C1 segment of cervical spinal cord (tissue), 14 donors: ENCODE data around the gene GNAQ.
A peak's percentile ranks its signal among the peaks of the same experiment; 100 is the strongest.

Experiments used
- DNase-seq, 14 donors: peaks; one replicate each; lab custom pipeline; 2025; lab: John Stamatoyannopoulos, UW

Gene GNAQ

DNA sequence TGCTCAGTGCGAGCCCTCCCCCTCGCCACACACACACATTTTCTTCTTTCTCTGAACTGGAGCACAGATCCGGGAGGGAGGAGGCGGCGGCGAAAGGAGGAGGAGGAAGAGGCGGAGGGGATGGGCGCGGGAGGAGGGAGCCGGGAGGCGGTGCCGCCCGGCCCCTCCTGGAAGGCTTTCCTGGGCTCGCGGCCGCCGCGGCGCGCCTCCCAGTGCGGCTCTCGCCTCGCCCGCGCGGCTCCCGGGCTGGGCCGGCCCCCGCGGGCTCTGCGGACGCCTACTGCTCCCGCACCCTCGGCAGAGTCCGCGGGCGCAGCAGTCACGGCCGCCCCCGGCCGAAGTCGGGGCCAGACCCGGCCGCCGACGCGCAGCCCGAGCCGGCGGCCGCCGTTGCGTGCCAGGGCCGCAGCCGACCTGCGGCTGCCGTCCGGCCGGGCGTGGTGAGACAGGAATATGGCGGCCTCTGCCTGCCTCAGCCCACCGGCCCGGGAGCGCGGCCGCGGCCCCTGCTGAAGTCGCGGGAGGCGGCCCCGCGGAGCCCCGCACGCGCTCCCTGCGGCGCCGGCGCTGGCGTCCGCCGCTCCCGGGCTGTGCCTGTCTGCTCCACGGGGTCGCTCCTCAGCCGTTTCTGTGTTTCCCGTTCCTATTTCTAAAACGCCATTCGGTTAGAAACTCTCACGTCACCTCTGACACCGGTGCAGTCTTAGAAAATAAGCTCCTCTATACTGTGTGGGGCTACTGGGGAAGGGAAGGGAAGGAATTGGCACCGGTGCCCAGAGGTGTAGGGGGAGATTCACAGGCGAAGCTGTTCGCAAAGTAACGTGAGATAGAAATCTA is 500 bp upstream of the GNAQ start:
- DNase-seq, result peak; percentile 46 to 95 (median 86)

DNA sequence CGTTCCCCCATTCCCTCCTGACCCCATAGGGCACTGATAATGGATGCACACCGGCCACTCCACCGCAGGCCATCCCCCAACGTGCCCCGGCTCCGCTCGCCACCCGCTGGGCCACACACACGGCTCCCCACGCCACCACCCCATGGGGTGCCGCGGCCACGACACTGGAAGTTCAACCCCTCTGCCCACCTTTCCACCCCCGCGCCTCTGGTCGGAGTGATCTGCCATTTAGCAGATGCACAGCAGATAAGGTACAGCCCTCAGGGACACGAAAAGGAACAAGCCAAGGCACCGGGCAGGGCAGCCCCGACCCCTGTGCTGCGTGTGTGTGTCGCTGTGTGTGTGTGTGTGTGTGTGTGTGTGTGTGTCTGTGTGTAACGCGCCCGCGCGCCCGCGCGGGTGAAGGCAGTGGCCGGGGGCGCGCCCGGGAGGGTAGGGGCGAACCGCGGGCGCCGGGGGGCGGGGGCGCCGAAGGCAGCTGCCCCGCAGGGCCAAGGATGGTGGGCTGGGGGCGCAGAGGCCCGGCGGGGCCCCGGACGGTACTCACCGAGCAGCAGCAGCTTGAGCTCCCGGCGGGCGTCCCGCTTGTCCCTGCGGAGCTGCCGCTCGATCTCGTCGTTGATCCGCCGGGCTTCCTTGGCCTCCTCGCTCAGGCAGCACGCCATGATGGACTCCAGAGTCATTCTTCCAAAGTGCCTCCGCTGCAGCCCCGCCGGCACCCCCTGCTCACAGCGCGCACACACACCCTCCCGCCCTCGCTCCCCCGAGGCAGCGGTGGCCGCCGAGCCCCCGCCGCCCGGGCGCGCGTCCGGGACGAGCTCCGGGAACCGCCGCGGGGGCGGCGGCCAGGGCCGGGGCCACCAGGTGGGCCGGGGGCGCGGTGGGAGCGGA is 813 bp downstream of the GNAQ start:
- DNase-seq, result peak in 12 of 14 donors; percentile 49 to 79 (median 66)

DNA sequence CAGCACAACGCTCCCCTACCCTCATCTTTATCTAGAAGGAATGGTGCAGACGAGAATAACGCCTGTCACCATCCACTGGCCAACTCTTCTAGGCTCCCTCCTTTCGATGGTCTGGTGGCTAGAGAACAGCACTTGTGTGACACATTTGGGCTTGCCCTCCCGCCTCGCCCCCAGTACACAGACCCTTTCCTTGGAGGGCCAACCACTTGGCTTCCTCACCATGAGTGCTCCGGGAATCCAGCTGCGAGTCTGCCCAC is 1.4 kb downstream of the GNAQ start:
- DNase-seq, result peak in 7 of 14 donors; percentile 59 to 75 (median 65)

DNA sequence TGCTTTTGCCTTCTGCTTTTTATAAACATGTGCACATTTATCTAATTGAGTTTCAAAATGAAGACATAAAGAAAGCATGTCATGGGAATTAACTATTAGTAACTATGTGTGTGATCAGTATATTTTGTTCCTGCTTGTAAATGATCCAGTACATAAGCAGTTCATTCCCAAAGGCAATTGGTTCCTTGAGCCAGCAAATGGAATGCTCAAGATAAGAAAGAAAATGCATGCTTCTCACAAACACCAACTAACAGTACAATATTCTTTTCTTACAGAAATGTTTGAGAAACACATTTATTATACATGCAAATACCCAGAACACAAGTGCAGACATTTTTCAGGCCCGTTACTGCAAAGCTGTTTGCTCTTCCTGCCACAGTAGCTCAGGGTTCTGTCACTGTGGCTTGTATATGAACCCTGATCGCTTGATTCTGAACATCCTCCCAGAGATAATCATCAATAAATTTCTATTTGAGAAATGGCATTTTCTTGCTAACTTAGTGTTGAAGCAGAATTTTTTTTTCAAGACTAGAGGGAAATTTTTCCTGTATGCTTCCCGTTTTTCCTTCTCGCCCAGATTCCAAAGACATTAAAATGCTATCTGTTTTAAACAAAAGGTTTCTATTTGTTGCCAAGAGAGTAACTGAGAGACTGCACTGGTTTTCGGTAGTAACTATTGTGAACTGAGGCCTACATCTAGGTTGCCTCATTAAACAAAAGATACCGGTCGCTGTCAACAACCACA is 1.9 kb downstream of the GNAQ start:
- peak in 1 of 14 donors; percentile 69 for DNase-seq

DNA sequence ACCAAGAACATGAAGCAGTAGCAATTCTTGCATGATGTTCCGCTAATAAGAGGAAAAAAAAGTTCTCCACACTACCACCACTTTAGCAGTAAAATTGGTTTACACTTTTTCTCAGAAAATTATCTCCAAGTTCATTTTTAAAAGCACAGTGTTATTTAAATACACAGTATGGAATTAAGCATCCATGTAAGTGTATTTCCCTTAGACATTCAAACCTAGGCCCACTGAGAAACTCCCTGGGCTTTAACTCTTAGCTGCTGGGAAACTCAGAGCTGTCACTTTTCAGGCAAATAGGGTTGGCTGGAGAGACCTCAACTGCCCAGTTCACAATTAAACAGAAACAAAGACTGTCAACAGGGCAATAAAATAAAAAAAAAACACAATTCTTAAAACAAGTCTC is 2.7 kb downstream of the GNAQ start:
- DNase-seq, result no peak

DNA sequence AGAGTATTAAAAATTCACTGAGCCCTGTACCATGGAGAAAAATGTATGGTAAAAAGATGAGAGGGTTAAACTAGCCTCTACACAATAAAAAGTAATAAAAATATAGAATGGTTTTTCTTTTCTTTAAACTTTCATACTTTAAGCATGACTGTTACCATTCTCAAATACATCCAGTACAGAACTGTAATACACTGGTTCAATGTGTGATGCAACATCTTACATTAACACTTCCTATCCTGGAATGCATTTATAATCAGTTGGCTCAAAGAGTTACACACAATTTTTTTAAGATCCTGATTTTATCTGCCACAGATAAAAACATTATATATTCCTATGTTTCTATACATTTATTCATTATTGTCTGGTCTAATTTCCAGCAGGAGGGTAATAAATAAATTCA is 4.7 kb downstream of the GNAQ start:
- DNase-seq, result no peak

DNA sequence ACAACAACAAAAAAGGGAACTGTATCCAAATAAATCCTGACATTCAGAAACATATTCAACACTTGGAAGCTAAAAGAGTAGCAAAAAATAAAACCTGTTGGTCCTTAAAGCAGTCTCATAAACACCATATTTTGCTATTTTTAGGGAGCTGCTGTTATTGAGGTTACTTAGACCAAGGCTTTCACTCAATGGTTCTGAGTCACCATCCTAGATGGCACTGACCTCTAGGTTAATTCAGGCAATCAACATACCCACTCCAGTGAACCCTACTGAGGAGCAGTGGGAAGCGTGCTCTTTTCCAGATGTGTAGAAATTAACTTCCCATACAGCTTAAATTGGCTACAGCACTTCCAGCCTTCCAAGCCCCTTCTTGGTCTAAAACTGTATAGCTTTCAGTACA is 5.2 kb downstream of the GNAQ start:
- no peak for DNase-seq

DNA sequence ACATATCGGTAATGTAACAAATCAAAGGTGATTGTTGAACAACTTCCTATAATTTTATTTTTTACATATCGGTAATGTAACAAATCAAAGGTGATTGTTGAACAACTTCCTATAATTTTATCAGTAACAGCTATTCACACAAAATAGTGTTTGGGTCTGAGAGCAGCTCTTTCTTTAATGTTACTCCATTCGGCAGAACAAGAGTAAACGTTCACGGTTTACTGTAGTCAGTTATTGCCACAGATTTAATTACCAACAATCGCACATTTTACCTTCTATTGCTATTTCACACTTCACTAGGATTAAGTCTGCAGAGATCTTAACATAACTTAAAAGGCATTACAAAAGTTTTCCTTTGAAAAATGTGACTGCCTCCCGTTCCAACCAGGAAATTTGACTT is 6.4 kb downstream of the GNAQ start:
- no peak for DNase-seq

DNA sequence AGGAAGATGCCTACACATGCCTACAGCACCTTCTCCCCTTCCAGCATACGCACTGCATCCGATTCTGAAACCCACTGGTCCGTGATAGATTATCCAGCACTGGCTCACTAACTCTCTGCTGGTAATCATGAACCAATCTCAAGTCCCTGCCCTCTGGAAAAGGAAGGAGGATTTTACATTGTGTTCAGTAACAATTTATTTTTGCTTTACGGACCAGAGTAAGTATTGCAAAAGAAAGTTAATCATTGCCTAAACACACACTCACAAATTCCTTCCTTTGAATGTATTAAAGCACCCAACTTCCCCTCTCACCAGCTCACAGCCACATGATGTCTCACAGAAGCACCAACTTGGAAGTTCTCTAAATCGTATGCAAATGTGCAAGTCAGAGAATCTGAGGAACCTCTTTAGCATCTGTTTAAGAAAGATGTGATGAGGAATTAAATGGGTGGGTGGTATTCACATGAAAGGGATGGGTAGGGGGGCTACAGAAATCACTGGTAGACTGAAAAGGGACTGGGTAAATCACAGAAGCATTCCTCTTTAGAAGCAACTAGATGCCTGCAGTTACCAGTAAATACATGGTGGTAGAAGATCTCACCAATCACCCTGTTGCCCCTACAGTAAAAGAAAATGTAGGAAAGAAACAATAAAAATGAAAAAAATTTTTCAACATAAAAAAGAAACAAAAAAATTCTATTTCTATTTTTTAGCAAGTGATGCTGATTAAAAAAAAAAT is 8.4 kb downstream of the GNAQ start:
- DNase-seq, result peak in 2 of 14 donors; percentile 24 to 46

DNA sequence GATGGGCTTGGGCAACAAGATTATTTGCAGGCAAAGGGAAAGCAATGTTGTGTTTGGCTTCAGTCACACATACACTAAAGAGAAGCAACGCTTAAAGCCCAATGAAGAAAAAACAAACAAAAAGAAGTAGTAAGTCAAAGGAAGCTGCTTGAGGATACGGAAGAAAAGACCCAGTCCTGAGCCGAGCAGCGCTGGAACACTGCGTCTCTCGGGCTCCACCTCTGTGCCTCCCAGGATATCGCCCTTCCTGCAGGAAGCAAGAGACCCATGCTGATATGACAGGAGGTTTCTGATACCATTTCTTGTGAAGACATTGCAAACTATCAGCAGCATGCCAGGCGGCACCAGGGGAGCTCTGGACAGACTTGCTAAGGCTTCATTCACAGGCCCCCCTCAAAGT is 9.9 kb downstream of the GNAQ start:
- peak in 5 of 14 donors; percentile 27 to 35 (median 31) for DNase-seq

DNA sequence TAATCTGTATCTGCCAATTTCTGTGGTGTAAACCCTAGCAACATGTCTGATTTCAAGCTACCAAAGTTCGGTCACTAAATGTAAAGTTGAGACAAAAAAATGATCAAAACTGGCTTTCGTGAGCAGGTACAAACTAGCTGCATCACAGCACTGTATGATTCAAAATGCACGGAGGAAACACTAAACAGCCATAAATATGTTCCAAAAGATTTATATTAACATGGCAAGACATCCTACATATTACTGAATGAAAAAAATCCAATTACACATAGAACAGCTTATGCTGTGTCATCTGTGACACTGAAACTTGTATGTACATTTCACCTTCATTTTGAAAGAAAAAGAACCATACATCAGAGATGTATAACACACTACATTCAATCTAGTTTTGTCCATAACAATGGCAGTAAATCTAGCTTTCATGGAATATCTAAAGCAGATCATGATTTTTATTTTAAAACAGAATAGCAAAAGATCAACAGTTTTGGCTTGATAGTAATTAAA is 14.4 kb downstream of the GNAQ start:
- no peak for DNase-seq

DNA sequence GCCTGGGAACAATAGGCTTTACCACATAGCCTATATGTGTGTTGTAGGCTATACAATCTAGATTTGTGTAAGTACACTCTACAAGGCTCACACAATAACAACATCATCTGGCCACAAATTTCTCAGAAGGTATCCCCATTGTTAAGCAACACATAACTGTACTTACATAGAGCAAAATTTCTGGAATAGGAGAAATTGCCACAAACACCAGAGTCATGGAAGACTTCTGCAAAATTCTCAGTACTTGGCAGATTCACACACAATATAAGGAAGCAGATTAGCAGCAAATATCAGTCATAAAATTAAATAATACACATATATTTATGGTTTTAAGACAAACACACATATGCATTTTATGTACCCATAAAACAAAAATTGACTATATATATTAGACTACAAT is 16.4 kb downstream of the GNAQ start:
- no peak for DNase-seq

DNA sequence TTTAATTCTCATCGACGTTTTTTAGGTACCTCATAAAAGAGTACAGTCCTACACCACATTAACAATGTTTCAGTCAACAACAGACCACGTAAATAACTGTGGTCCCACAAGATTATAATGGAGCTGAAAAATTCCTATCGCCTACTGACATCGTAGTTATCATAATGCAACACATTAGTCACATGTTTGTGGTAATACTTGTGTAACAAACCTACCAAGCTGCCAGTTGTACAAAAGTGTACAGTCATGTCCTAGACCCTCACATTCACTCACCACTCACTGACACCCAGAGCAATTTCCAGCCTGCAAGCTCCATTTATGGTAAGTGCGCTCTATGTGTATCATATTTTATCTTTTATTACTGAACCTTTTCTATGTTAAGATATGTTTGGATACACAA is 16.8 kb downstream of the GNAQ start:
- DNase-seq, result no peak

DNA sequence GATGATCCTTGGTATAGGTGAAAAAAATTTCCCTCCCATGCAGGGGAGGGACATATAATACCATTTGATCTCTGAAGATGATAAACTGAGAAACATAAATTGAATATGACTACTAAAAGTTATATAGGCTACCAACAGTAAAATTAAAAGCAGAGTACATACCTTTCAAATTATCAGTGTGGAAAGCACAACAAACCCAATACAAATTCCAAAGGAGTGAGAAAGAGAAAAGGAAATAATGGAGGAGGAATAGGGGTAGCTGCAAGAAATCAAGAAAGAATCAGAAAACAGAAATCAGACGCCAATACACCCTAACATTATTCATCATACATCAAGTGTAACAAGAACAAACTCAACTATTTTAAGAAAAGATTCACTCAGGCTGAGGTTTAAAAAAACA is 17.7 kb downstream of the GNAQ start:
- DNase-seq, result no peak

DNA sequence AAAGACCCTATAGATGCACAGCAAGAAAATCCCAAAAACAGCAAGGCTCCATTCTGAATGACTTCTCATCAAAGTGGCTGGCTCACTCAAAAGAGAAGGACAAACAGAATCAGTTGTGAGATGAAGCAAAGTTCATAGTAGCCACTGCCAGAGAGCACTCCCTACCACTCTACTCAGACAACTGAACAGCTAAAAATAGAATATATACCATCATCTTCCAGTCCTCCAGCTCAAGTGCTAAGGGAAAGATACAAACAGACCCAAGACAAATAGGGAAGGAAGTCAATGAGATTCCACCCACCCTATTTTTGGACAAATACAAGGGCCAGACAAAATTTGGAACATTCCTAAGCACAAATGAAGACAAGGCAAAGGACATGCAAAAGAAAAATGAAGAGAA is 20.6 kb downstream of the GNAQ start:
- DNase-seq, result no peak

DNA sequence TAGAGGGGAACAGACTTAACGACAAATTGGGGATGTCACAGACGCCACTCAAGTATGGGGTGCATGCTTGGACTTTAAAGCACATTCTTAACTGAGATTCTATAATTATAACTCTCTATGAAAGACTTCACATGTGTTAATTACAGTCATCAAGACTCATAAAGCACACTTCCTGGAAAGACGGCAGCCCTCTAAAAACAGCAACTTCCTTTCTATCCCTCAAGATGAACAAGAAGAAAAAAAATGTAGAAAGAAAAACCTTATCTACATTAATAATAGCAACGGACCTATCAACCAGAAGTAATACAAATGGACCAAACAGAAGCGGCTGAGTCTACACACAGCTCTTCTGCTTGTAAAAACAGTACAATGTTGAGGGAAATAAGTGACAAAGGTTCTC is 21.2 kb downstream of the GNAQ start:
- DNase-seq, result no peak

DNA sequence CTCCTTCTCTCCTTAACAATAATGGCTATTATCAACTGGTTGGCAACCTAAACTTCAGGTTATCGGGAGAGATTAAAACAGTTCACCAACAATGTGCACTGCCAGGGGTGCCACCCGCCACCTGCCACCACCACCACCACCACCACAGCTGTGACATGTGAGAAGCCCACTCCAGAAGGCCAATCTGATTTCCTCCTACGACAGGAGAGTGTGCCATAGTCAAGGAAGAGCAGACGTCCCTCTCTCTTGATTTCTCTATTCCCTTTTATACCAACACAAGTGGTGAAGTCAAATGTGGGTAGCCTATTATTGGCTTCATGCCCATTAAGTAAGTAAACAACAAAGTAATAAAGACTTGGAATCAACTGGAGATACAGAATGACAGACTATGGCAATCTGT is 22.4 kb downstream of the GNAQ start:
- DNase-seq, result no peak

DNA sequence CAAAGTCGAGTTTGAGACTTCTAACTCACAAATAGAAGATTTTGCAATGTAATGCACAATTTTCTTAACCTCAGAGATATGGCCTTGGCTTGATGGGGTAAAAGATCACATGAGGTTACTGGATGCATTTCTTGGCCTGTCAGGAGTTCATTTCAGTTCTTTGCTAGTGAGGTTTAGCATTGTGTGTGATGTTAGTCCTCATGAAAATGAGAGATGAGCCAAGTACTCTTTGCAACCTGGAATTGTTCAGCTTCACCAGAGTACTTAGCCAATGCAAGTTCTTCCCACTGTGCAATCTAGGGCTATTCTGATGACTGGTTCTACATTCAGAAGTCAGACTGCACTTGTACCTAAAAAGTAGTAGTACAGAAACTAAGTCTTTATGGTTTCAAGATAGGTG is 24.9 kb downstream of the GNAQ start:
- no peak for DNase-seq

DNA sequence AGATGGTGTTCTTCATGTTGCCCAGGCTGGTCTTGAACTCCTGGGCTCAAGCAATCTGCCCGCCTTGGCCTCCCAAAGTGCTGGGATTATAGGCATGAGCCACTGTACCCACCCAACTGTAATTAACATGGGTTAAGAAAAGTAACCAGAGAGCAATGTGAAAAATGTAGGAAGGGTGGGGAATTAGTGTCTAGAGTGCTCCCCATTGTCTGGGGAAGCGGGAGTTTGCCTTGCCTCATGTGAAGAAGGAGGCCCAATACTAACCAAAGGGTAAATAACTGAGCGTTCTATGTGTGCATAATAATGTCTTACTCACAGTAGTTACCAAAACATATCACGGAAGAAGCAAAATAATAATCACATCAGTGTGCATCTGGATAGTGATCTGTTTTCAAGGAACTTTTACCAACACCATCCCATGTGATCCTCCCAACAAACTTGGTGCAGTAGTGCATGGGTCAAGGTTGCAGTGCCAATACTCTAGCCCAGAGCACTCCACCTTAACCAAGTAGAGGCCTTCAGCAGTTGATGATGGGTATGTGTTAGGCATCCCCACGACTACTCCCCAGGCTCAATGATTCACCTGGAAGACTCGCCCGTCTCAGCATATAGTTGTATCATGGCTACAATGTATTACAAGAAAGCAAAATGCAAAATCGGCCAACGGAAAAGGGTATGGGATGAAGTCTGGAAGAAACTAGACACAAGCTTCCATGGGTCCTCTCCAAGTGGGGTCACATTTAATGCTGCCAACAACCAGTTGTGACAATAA is 26.2 kb downstream of the GNAQ start:
- no peak for DNase-seq

DNA sequence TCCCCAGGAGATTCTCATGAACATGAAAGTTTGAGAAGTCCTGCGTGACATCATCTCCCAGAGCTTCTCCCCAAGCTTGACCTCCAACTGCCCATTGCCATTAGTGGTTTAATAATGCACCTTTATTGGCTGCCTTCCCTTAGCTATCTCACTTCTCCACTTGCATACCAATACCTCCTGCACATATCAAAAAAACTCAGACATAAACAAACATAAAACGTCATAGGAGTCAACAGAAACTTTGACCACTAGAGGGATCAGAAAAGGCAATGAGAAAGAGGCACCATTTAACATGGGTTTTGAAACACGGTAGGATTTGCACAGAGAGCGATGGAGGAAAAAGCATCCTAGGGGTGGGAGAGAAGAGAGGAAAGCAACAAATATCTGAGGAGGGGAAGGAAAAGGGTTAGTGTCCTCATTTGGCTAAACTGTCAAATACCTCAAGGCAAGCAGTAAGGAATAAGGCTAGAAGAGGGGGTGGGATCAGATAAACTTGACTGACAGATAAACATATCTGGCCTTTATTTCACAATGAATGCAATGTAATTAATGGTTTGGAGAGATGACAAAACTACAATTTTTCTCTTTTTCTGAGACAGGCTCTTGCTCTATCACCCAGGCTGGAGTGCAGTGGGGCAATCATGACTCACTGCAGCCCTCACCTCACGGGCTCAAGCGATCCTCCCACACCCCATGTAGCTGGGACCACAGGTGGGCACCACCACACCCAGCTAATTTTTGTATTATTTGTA is 27.0 kb downstream of the GNAQ start:
- no peak for DNase-seq
